Effector CD4-positive, alpha-beta T cell (primary cell): ENCODE measurements around the gene PHLDB1.

ENCODE experiments used
- DNase-seq: peaks from one replicate; pipeline ENCODE4 v3.0.0-alpha.2; 2020

The PHLDB1 gene

GRCh38 chr11:118623269-118623655, 15.8 kb downstream of the PHLDB1 start:
- no peak for DNase-seq

GRCh38 chr11:118625036-118625690, 17.7 kb downstream of the PHLDB1 start:
- no peak for DNase-seq

- no peak for DNase-seq
Measured at GRCh38 chr11:118625976-118626375, 18.6 kb downstream of the PHLDB1 start.

GRCh38 chr11:118627566-118627965, 20.2 kb downstream of the PHLDB1 start:
- DNase-seq, result no peak

- no peak for DNase-seq
Measured at GRCh38 chr11:118628031-118628430, 20.6 kb downstream of the PHLDB1 start.

GRCh38 chr11:118628432-118628831, 21.0 kb downstream of the PHLDB1 start:
- no peak for DNase-seq

- no peak for DNase-seq
Measured at GRCh38 chr11:118628861-118629549, 21.6 kb downstream of the PHLDB1 start.

GRCh38 chr11:118629761-118630661, 22.6 kb downstream of the PHLDB1 start:
- DNase-seq, result no peak

- DNase-seq, result no peak
Measured at GRCh38 chr11:118631142-118631909, 23.9 kb downstream of the PHLDB1 start.

- DNase-seq, result no peak
Measured at GRCh38 chr11:118632577-118633318, 25.3 kb downstream of the PHLDB1 start.

- no peak for DNase-seq
Measured at GRCh38 chr11:118633319-118633690, 25.9 kb downstream of the PHLDB1 start.

- DNase-seq, result no peak
Measured at GRCh38 chr11:118633979-118634378, 26.6 kb downstream of the PHLDB1 start.

- DNase-seq, result no peak
Measured at GRCh38 chr11:118634431-118635236, 27.2 kb downstream of the PHLDB1 start.

- no peak for DNase-seq
Measured at GRCh38 chr11:118635237-118635591, 27.8 kb downstream of the PHLDB1 start.

GRCh38 chr11:118635642-118636041, 28.2 kb downstream of the PHLDB1 start:
- no peak for DNase-seq

GRCh38 chr11:118636569-118637290, 29.3 kb downstream of the PHLDB1 start:
- no peak for DNase-seq

- no peak for DNase-seq
Measured at GRCh38 chr11:118638726-118639125, 31.3 kb downstream of the PHLDB1 start.

- no peak for DNase-seq
Measured at GRCh38 chr11:118639899-118640298, 32.5 kb downstream of the PHLDB1 start.

GRCh38 chr11:118640332-118641154, 33.1 kb downstream of the PHLDB1 start:
- no peak for DNase-seq
